LNCAP (cell line): ENCODE measurements around the gene SCGB2B2.

Source experiments
- CTCF ChIP-seq: fragments of 450-650 bp; IDR thresholded peaks from 2 replicates; pipeline ENCODE4 v1.5.1; 2017; ENCODE audit warnings: mild to moderate bottlenecking

SCGB2B2 gene, protein sequence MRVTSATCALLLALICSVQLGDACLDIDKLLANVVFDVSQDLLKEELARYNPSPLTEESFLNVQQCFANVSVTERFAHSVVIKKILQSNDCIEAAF

DNA sequence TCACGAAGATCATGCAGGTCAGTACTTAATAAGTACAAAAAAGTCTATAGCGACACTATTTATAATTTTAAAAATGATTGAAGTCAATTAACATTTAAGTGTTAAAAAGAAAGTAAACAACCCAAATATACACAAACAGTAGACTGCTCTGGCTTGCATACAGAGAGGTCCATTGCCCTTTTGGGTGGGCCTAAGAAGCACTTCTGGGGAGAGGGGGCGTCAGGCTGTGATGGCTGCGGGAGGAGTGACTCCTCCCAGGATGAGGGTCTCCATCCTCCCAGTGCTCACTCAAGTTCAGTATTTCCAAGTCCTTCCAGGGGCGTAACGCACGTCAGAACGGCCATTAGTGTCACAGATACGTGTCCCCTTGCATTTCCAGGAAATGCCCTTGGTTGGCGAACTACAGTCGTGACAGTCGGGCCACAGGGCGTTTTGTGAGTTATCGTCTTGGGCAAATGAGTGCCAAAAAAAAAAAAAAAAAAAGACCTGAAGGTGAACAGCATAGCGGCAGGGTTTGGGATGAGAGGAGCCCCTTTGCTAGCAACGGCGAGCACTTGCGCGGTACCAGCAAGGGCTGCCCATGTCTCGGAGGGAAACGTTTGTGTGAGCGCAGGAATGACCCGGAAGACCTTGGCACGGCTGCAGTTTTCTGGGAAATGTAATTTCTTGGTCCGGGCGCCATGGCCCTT is at the start of gene SCGB2B2:
SCGB2B2 (minus strand) TSS at position 463 of the 689 bp plus-strand sequence. CDS start 82,596 bp downstream, outside the sequence.
- TF ChIP-seq CTCF: no peak

- TF ChIP-seq CTCF: no peak
Measured at GRCh38 chr19:34725400-34725799, 48.4 kb upstream of the SCGB2B2 start.

GRCh38 chr19:34722353-34722752 is 45.4 kb upstream of the SCGB2B2 start:
- no peak for TF ChIP-seq CTCF

DNA sequence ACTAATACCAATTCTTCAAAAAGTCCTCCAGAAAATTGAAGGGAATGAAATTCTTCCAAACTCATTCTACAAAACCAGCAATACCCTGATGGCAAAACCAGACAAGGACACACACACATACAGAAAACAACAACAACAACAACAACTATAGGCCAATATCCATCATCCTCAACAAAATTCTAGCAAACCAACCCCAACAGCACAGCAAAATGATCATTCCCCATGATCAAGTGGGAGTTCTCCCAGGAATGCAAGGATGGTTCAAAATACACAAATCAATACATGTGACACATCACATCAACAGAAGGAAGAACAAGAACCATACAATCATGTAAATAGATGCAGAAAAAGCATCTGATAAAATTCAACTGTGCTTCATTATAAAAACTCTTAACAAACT is 38.4 kb upstream of the SCGB2B2 start:
- TF ChIP-seq CTCF: no peak

GRCh38 chr19:34713262-34713637 is 36.3 kb upstream of the SCGB2B2 start:
- no peak for TF ChIP-seq CTCF

GRCh38 chr19:34712395-34713261 is 35.7 kb upstream of the SCGB2B2 start:
- peak; percentile 63 for TF ChIP-seq CTCF

DNA sequence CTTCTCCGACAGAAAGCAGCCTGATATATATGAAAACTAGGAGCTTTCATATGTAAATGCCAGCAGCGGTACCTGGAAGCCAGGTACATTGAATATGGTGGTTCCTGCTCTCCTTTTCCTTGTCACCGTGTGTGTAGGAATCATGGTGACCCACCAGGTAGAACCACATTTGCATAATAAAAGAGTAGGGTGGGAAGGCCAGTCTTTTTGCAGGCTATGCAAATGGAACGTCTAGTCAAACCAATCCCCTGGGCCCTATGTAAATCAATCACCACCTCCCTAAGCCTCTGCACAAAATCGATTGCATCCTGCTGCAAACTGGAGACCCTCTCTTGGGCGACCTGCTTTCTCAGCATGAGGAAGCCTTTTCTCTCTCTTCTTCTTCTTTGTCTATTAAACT is 34.9 kb upstream of the SCGB2B2 start:
- no peak for TF ChIP-seq CTCF
